Smooth muscle cell (in vitro differentiated cells): ENCODE measurements around the gene AREG. TPM values are rescaled to one million over a fixed set of nuclear protein-coding genes. Genes with fewer than 3 reads are reported as not detected.

Experiments used
- DNase-seq: peaks from one replicate; lab custom pipeline; 2025; ENCODE audit not compliant: unreplicated experiment; lab: John Stamatoyannopoulos, UW
- H2AFZ ChIP-seq: fragments of 200-600 bp; sonication (generic); 2 replicates; pipeline ENCODE4 v1.6.0; 2016; ENCODE audit warnings: antibody characterized with exemption, low read depth, mild to moderate bottlenecking
- H3F3A ChIP-seq: fragments of 200-600 bp; sonication (generic); 2 replicates; pipeline ENCODE4 v1.6.0; 2017; ENCODE audit warnings: antibody characterized with exemption, low read depth
- H3K27ac ChIP-seq: fragments of 200-600 bp; sonication (generic); 2 replicates; pipeline ENCODE4 v1.5.1; 2016; ENCODE audit warnings: low read depth, mild to moderate bottlenecking
- H3K27me3 ChIP-seq: fragments of 200-600 bp; sonication (generic); 2 replicates; pipeline ENCODE4 v1.6.1; 2016; ENCODE audit warnings: low read depth, mild to moderate bottlenecking
- H3K36me3 ChIP-seq: fragments of 200-600 bp; sonication (generic); 2 replicates; pipeline ENCODE4 v1.5.1; 2016; ENCODE audit warnings: low read depth
- H3K4me1 ChIP-seq: fragments of 200-600 bp; sonication (generic); 2 replicates; pipeline ENCODE4 v1.5.1; 2016; ENCODE audit warnings: low read depth
- H3K4me2 ChIP-seq: fragments of 200-600 bp; sonication (generic); 2 replicates; pipeline ENCODE4 v1.6.0; 2016; ENCODE audit warnings: mild to moderate bottlenecking
- H3K4me3 ChIP-seq: fragments of 200-600 bp; sonication (generic); 2 replicates; pipeline ENCODE4 v1.5.1; 2016; ENCODE audit warnings: mild to moderate bottlenecking
- H3K79me2 ChIP-seq: fragments of 200-600 bp; sonication (generic); 2 replicates; pipeline ENCODE4 v1.6.0; 2016; ENCODE audit warnings: low read depth, mild to moderate bottlenecking
- H3K9ac ChIP-seq: fragments of 200-600 bp; sonication (generic); 2 replicates; pipeline ENCODE4 v1.6.0; 2016; ENCODE audit warnings: low read depth
- H3K9me3 ChIP-seq: fragments of 200-600 bp; sonication (generic); replicated peaks from 2 replicates; pipeline ENCODE4 v1.5.1; 2016; ENCODE audit warnings: low read depth
- H4K20me1 ChIP-seq: fragments of 200-600 bp; sonication (generic); 2 replicates; pipeline ENCODE4 v1.6.0; 2016; ENCODE audit warnings: low read depth
- CTCF ChIP-seq: fragments of 200-600 bp; sonication (generic); IDR thresholded peaks from 2 replicates; pipeline ENCODE4 v1.5.1; 2017; ENCODE audit warnings: borderline replicate concordance, mild to moderate bottlenecking, antibody characterized with exemption; ENCODE audit not compliant: insufficient read depth, poor library complexity, severe bottlenecking
- WGBS: methylation state at CpG from one replicate; pipeline ENCODE4 v1.1.7; 2016; ENCODE audit warnings: low lambda C conversion rate; 5-methylcytosine and 5-hydroxymethylcytosine counted together
- polyA plus RNA-seq: library from polyadenylated mRNA; unstranded; fragments of >200 nt; fragmentation: Nextera tagmentation; extraction: Ambion mirVana; gene quantifications from 2 replicates; pipeline ENCODE4 v1.2.1, GENCODE V29; 2016
- total RNA-seq: library from RNA; depleted of rRNA; stranded (reverse); fragments of >200 nt; gene quantifications from 2 replicates; pipeline ENCODE4 v1.2.3, GENCODE V29; 2014

AREG gene
- total and polyA plus RNA-seq, 2 experiments from 2014 or later = 86.9 to 123 TPM

- Histone ChIP-seq H3K27me3 (no peaks in the 10 kb centered on the region), H3K36me3 (no peaks in the 10 kb centered on the region), H3K79me2 (no peaks in the 10 kb centered on the region), H3F3A (no peaks in the 10 kb centered on the region), H3K4me3 (no peak overlapping the region), H4K20me1 (no peaks in the 10 kb centered on the region), H3K9ac (no peak overlapping the region), H2AFZ (no peak overlapping the region), H3K4me2 (no peak overlapping the region), H3K27ac (no peak overlapping the region), H3K9me3 (no peaks in the 10 kb centered on the region), H3K4me1 (peaks cover 9% of the 10 kb centered on the region)
- 96% methylated on average over 6 of the region's 6 CpGs for WGBS
- no peak for TF ChIP-seq CTCF
- no peak for DNase-seq
Observed at GRCh38 chr4:74453829-74454742, 9.2 kb downstream of the AREG start.

- no peaks in the 10 kb centered on the region for H3F3A ChIP-seq
- H3K27ac ChIP-seq = no peak overlapping the region
- H2AFZ ChIP-seq = no peak overlapping the region
- no peak overlapping the region for H3K4me3 ChIP-seq
- no peaks in the 10 kb centered on the region for H3K36me3 ChIP-seq
- H3K9ac ChIP-seq = no peak overlapping the region
- no peaks in the 10 kb centered on the region for H3K27me3 ChIP-seq
- no peak for TF ChIP-seq CTCF
- H3K9me3 ChIP-seq = peaks cover 8% of the 10 kb centered on the region
- H3K4me1 ChIP-seq = peaks cover 9% of the 10 kb centered on the region
- no peak overlapping the region for H3K4me2 ChIP-seq
- no peaks in the 10 kb centered on the region for H4K20me1 ChIP-seq
- DNase-seq = no peak
- 96% methylated on average over 4 of the region's 4 CpGs for WGBS
- H3K79me2 ChIP-seq = no peaks in the 10 kb centered on the region
Observed at GRCh38 chr4:74455361-74456055, 10.6 kb downstream of the AREG start.

- Histone ChIP-seq H3K9ac (no peak overlapping the region), H3K27me3 (no peaks in the 10 kb centered on the region), H2AFZ (no peak overlapping the region), H3K36me3 (no peaks in the 10 kb centered on the region), H4K20me1 (no peaks in the 10 kb centered on the region), H3K4me2 (no peak overlapping the region), H3K79me2 (no peaks in the 10 kb centered on the region), H3K4me1 (peaks cover 4% of the 10 kb centered on the region), H3F3A (no peaks in the 10 kb centered on the region), H3K4me3 (no peak overlapping the region), H3K27ac (no peak overlapping the region), H3K9me3 (peaks cover 14% of the 10 kb centered on the region)
- no peak for TF ChIP-seq CTCF
- DNase-seq = no peak
- WGBS = 69% methylated on average over 3 of the region's 3 CpGs
Observed at GRCh38 chr4:74456056-74456744, 11.3 kb downstream of the AREG start.
